Endometrial microvascular endothelial cells (primary cell): Measurements from ENCODE around the gene IGF1R. TPM values are rescaled to one million over a fixed set of nuclear protein-coding genes. Genes with fewer than 3 reads are reported as not detected.

Source experiments
- in situ Hi-C: cut with HindIII; loops from 2 replicates; pipeline ENCODE4 v1.10.0; 2017; ENCODE audit warnings: low sequenced_read_pairs, low pct_unique_long_range_greater_than_20kb; ENCODE audit errors: inconsistent ontology term
- total RNA-seq: library from RNA; depleted of rRNA; stranded (reverse); fragments of >200 nt; gene quantifications from one replicate; pipeline ENCODE4 v1.2.3, GENCODE V29; 2015; ENCODE audit errors: inconsistent ontology term

IGF1R gene
- total RNA-seq, 1 donor from 2014 or later: 28.8 TPM

- in situ Hi-C loops: loop anchor here (25.0 kb wide), 1 partner anchor 184 kb away; no protein-coding TSS in a partner anchor
Measured at GRCh38 chr15:98878172-98878571, 229.8 kb downstream of the IGF1R start.

DNA sequence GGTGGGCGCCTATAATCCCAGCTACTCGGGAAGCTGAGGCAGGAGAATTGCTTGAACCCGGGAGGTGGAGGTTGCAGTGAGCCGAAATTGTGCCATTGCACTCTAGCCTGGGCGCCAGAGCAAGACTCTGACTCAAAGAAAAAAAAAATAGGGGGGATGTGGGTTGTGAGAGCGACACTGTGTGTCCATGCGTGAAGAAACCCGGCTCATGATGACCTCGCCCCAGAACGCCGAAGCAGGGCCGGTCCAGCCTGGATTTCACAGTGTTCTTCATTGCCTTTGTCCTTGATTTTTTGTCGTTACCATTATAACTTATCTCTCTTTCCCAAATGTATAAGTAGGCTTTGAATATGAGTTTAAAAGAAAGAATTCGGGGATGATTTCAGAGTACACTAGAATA is 230.5 kb downstream of the IGF1R start:
- in situ Hi-C loops: loop anchor here (25.0 kb wide), 1 partner anchor 183 kb away; no protein-coding TSS in a partner anchor

GRCh38 chr15:98881526-98882520 is 233.5 kb downstream of the IGF1R start:
- in situ Hi-C loops: loop anchor here (25.0 kb wide), 1 partner anchor 180 kb away; no protein-coding TSS in a partner anchor

GRCh38 chr15:98883478-98883877 is 235.1 kb downstream of the IGF1R start:
- in situ Hi-C loops: loop anchor here (25.0 kb wide), 1 partner anchor 179 kb away; no protein-coding TSS in a partner anchor

- in situ Hi-C loops: loop anchor here (25.0 kb wide), 1 partner anchor 177 kb away; no protein-coding TSS in a partner anchor
Measured at GRCh38 chr15:98884894-98885293, 236.6 kb downstream of the IGF1R start.

GRCh38 chr15:98887976-98888375 is 239.6 kb downstream of the IGF1R start:
- in situ Hi-C loops: loop anchor here (25.0 kb wide), 1 partner anchor 174 kb away; no protein-coding TSS in a partner anchor

GRCh38 chr15:98888820-98889479 is 240.6 kb downstream of the IGF1R start:
- in situ Hi-C loops: loop anchor here (25.0 kb wide), 1 partner anchor 173 kb away; no protein-coding TSS in a partner anchor

- in situ Hi-C loops: loop anchor here (25.0 kb wide), 1 partner anchor 172 kb away; no protein-coding TSS in a partner anchor
Measured at GRCh38 chr15:98889930-98890695, 241.8 kb downstream of the IGF1R start.

DNA sequence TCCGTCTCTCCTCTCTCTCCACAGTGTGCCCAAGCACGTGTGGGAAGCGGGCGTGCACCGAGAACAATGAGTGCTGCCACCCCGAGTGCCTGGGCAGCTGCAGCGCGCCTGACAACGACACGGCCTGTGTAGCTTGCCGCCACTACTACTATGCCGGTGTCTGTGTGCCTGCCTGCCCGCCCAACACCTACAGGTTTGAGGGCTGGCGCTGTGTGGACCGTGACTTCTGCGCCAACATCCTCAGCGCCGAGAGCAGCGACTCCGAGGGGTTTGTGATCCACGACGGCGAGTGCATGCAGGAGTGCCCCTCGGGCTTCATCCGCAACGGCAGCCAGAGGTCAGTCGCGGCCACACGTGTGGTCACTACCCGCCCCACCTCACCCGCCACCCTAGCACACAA is 243.0 kb downstream of the IGF1R start:
- in situ Hi-C loops: loop anchor here (25.0 kb wide), 1 partner anchor 171 kb away; no protein-coding TSS in a partner anchor

- in situ Hi-C loops: loop anchor here (25.0 kb wide), 1 partner anchor 169 kb away; no protein-coding TSS in a partner anchor
Measured at GRCh38 chr15:98893401-98893800, 245.1 kb downstream of the IGF1R start.

GRCh38 chr15:98894312-98894711 is 246.0 kb downstream of the IGF1R start:
- in situ Hi-C loops: loop anchor here (25.0 kb wide), 1 partner anchor 168 kb away; no protein-coding TSS in a partner anchor

DNA sequence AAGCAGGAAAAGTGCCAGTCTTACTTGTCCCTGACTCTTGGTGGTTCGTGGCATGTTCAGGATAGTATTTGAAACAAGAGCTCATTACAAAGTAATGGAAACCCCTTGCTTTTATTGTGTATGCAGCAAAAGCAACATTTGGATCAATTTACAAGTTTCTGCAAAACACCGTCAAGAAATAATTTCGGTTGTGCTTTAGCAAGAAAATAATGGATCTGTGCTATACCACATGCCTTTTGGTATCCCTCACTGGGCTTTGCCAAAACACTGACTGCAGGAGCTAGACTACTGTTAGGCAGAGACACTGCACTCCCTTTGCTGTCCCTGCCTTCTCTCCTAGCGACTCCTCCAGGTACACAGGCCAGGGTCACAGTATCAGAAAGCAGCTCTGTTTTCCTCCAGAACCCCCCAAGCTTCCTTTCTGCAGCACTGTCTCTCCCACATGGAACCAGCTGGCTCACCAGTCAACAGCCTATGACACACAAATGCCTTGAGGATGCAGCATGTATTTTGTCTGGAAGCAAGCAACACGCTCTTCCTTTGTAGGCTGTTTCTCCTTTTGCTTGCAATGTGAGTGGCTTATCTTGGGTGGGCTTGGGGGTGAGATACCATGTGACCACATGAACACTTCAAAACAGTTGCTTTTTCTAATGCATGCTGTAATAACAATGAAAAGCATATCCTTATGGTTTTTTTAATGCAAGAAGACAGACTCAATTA is 247.8 kb downstream of the IGF1R start:
- in situ Hi-C loops: loop anchor here (25.0 kb wide), 1 partner anchor 166 kb away; no protein-coding TSS in a partner anchor

GRCh38 chr15:98896802-98897732 is 248.7 kb downstream of the IGF1R start:
- in situ Hi-C loops: loop anchor here (25.0 kb wide), 1 partner anchor 165 kb away; no protein-coding TSS in a partner anchor

- in situ Hi-C loops: loop anchor here (25.0 kb wide), 1 partner anchor 164 kb away; no protein-coding TSS in a partner anchor
Measured at GRCh38 chr15:98898122-98898521, 249.8 kb downstream of the IGF1R start.

DNA sequence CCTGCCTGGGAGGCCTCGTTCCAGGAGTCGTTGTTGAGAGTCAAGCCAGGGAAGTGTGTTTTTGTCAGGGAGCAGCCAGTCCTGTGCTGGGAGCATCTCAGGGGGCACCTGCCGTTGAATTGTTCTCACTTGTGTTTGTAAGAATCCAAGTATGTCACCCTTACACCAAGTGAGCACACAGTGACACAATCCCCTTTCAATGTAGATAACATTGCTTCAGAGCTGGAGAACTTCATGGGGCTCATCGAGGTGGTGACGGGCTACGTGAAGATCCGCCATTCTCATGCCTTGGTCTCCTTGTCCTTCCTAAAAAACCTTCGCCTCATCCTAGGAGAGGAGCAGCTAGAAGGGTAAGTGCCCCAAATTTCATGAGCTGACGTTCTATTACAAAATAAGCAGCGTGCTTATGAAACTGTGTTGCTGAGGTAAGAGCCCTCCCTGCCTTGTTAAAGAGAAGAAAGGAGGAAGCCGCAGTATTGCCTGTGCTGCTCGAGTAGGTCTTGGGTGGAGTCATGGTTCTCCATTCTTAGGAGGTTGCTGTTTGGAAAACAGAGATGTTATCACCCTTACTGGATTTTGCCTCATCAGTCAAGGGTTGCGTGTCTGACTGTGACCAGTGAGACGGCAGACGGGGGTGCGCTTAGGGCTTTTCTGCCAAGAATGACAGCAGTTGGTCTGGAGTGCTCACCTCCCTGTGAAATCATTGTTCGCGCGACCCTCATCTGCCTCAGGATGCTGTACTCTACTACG is 251.1 kb downstream of the IGF1R start:
- in situ Hi-C loops: loop anchor here (25.0 kb wide), 1 partner anchor 163 kb away; no protein-coding TSS in a partner anchor

DNA sequence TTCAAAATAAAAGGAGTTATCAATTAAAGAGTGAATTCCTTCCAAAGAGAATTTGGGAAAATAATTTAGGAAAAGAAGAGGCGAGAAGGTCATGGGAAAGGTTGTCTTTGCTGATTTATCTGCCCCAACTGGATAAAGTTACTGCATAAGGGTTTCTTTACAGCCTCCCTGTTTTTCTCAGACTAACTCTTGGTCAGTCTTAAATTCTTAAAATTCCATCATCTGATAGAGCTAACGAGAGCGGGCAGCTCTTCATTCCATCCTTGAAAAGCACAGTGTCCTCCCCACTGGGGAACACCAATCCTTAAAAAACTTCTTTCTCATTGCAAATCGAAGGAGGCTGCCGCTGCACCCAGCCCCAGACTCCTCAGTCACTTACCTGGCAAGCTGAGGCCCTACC is 252.0 kb downstream of the IGF1R start:
- in situ Hi-C loops: no loop called here
